ENCODE measurements around the gene INTS1.

INTS1 gene

DNA sequence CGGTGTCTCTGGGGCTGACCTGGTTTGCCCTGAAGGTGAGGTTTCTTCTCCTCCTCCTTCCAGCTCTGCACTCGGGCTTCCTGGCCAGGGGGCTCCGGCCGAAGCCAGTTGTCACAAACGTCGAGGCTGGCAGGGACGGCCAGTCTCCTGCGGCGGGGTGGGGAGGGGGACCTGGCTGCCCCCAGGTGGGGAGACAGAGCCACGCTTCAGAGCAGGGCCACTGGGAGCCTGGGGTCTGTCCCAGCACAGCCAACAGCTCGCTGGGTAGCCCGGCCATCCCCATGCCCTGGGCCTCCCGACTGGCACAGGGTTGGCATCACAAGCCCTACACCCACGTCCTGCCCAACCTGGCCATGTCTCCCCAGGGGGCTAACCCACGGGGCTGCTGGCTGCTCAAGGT, 65.4 kb downstream of the INTS1 start:
- TF ChIP-seq, protein P1, sequence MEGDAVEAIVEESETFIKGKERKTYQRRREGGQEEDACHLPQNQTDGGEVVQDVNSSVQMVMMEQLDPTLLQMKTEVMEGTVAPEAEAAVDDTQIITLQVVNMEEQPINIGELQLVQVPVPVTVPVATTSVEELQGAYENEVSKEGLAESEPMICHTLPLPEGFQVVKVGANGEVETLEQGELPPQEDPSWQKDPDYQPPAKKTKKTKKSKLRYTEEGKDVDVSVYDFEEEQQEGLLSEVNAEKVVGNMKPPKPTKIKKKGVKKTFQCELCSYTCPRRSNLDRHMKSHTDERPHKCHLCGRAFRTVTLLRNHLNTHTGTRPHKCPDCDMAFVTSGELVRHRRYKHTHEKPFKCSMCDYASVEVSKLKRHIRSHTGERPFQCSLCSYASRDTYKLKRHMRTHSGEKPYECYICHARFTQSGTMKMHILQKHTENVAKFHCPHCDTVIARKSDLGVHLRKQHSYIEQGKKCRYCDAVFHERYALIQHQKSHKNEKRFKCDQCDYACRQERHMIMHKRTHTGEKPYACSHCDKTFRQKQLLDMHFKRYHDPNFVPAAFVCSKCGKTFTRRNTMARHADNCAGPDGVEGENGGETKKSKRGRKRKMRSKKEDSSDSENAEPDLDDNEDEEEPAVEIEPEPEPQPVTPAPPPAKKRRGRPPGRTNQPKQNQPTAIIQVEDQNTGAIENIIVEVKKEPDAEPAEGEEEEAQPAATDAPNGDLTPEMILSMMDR (conservative IDR thresholded peaks at IDR 0.05): no peak

DNA sequence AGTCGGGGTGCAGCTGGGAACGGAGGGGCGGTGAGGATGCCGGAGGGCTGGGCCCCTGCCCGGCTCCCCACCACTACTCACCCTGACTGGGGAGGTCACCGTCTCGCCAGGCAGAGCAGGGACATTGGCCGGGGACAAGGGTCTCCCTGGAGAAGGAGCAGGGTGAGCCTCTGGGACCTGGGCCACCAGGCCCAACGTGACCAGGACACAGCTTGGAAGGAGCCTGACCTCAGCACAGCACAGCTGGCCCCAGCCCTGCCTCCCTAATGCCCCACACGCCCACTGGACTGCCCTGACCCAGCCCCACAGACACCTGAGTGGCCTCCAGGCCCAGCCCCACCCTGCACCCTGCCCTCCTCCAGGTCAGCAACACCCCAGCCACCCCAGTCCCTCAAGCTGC, 66.0 kb downstream of the INTS1 start:
- TF ChIP-seq, protein P1 (conservative IDR thresholded peaks at IDR 0.05): no peak
- no peak overlapping the region for H3K27ac ChIP-seq

More for the DNA sequence above, 65.4 kb downstream of the INTS1 start:
- H3K27ac ChIP-seq: no peak overlapping the region

DNA sequence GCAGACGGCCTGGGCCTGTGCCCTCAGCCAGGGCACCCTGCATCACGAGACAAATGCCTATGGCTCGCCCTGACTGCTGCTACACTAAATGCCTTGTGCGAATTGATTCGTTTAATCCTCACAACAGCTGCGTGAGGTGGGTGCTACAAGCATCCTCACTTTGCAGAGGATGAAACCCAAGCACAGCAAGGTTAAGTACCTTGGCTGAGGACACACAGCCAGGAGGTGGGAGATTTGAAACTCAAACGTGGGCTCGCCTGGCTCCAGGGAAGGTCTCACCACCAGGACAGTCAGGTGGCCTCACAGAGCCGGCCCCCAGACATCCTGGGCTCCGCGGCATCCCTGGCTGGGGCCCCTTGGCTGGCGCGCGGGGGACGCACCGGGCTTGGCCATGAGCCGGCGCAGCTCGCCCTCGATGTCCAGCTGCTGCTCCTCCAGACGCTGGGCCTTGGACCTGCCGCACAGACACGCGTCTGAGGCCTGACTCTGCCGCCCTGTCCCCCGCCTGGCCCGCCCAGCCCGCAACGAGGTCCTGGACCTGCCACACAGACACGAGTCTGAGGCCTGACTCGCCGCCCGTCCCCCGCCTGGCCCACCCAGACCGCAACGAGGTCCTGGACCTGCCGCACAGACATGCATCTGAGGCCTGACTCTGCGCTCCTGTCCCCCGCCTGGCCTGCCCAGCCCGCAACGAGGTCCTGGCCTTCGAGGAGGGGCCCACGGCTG, 66.9 kb downstream of the INTS1 start:
- no peak overlapping the region for H3K27ac ChIP-seq
- TF ChIP-seq, protein P1 (conservative IDR thresholded peaks at IDR 0.05): no peak

GRCh38 chr7:1436608-1437007, 67.6 kb downstream of the INTS1 start:
- H3K27ac ChIP-seq: no peak overlapping the region
- TF ChIP-seq, protein P1 (conservative IDR thresholded peaks at IDR 0.05): no peak

GRCh38 chr7:1434891-1435670, 69.1 kb downstream of the INTS1 start:
- TF ChIP-seq, protein P1 (conservative IDR thresholded peaks at IDR 0.05): no peak
- H3K27ac ChIP-seq: no peak overlapping the region

- H3K27ac ChIP-seq: no peak overlapping the region
- TF ChIP-seq, protein P1 (conservative IDR thresholded peaks at IDR 0.05): no peak
Measured at GRCh38 chr7:1434165-1434718, 69.9 kb downstream of the INTS1 start.
